Stimulated activated CD8-positive, alpha-beta memory T cell treated with anti-CD3 and anti-CD28 coated beads, Interleukin-4, amount 100 ng/mL, for 4 hours (primary cell): Measurements from ENCODE around the gene POU2F2.

Experiments used
- DNase-seq, 2 donors: peaks; one replicate each; pipeline ENCODE4 v3.0.0-alpha.2; 2020; ENCODE audit warnings: low read depth in 2 of 2, low spot score in 1 of 2

The POU2F2 gene

GRCh38 chr19:42155796-42156195 is 23.6 kb upstream of the POU2F2 start:
- DNase-seq, result no peak

- no peak for DNase-seq
These were observed 22.5 kb upstream of the POU2F2 start for GRCh38 chr19:42154471-42155323.

- DNase-seq, result no peak
These were observed 21.6 kb upstream of the POU2F2 start for GRCh38 chr19:42153672-42154433.

- no peak for DNase-seq
These were observed 20.8 kb upstream of the POU2F2 start for GRCh38 chr19:42152910-42153671.

- DNase-seq, result no peak
These were observed 19.8 kb upstream of the POU2F2 start for GRCh38 chr19:42151782-42152684.

- no peak for DNase-seq
These were observed 18.7 kb upstream of the POU2F2 start for GRCh38 chr19:42150911-42151361.

GRCh38 chr19:42150364-42150763 is 18.1 kb upstream of the POU2F2 start:
- DNase-seq, result no peak

- no peak for DNase-seq
These were observed 17.4 kb upstream of the POU2F2 start for GRCh38 chr19:42149447-42150202.

- no peak for DNase-seq
These were observed 16.0 kb upstream of the POU2F2 start for GRCh38 chr19:42148266-42148665.

- DNase-seq, result no peak
These were observed 11.3 kb upstream of the POU2F2 start for GRCh38 chr19:42143341-42144234.

- DNase-seq, result no peak
These were observed 8.0 kb upstream of the POU2F2 start for GRCh38 chr19:42140125-42140754.

- DNase-seq, result no peak
These were observed 2.4 kb upstream of the POU2F2 start for GRCh38 chr19:42134535-42135070.

- DNase-seq, result peak; percentile 60 to 70
These were observed 744 bp upstream of the POU2F2 start for GRCh38 chr19:42132851-42133528.

- DNase-seq, result no peak
These were observed 857 bp downstream of the POU2F2 start for GRCh38 chr19:42131149-42132029.

GRCh38 chr19:42130254-42130573 is 2.0 kb downstream of the POU2F2 start:
- DNase-seq, result no peak

- no peak for DNase-seq
These were observed 2.6 kb downstream of the POU2F2 start for GRCh38 chr19:42129399-42130253.
